OCI-LY1 (cell line): ENCODE data around the gene SETMAR.

ENCODE experiments used
- H2AFZ ChIP-seq: fragments of 200-600 bp; sonication (generic), shearing (Covaris generic); 2 replicates; pipeline ENCODE4 v1.6.0; 2014; ENCODE audit warnings: antibody characterized with exemption, mild to moderate bottlenecking, low read length
- H3F3A ChIP-seq: fragments of 200-600 bp; sonication (generic), shearing (Covaris generic); 2 replicates; pipeline ENCODE4 v1.6.0; 2014; ENCODE audit warnings: mild to moderate bottlenecking, antibody characterized with exemption, low read length, moderate library complexity; ENCODE audit not compliant: insufficient read depth
- H3K27ac ChIP-seq: fragments of 200-600 bp; sonication (generic); 2 replicates; pipeline ENCODE4 v1.5.1; 2014; ENCODE audit warnings: low read length, mixed run types, mild to moderate bottlenecking, low read depth; ENCODE audit not compliant: poor library complexity, severe bottlenecking
- H3K27me3 ChIP-seq: fragments of 200-600 bp; sonication (generic); 2 replicates; pipeline ENCODE4 v1.6.0; 2014; ENCODE audit warnings: antibody characterized with exemption, mild to moderate bottlenecking, low read length, moderate library complexity; ENCODE audit not compliant: insufficient read depth
- H3K36me3 ChIP-seq: fragments of 200-600 bp; sonication (generic); 2 replicates; pipeline ENCODE4 v1.6.1; 2014; ENCODE audit warnings: mild to moderate bottlenecking, antibody characterized with exemption, low read length, moderate library complexity, mixed read lengths; ENCODE audit not compliant: insufficient read depth
- H3K4me1 ChIP-seq: fragments of 200-600 bp; sonication (generic); 2 replicates; pipeline ENCODE4 v1.5.1; 2014; ENCODE audit warnings: mild to moderate bottlenecking, low read length, moderate library complexity; ENCODE audit not compliant: insufficient read depth, severe bottlenecking
- H3K4me2 ChIP-seq: fragments of 200-600 bp; sonication (generic), shearing (Covaris generic); 2 replicates; pipeline ENCODE4 v1.6.1; 2014; ENCODE audit warnings: low read length
- H3K4me3 ChIP-seq: fragments of 200-600 bp; sonication (generic); 2 replicates; pipeline ENCODE4 v1.5.1; 2014; ENCODE audit warnings: low read length, low read depth, mild to moderate bottlenecking, mixed read lengths; ENCODE audit not compliant: poor library complexity, severe bottlenecking
- H3K79me2 ChIP-seq: fragments of 200-600 bp; shearing (Covaris generic); 2 replicates; pipeline ENCODE4 v1.6.1; 2016; ENCODE audit warnings: mixed run types, low read length, mixed read lengths; ENCODE audit not compliant: insufficient read depth
- H3K9ac ChIP-seq: fragments of 200-600 bp; sonication (generic), shearing (Covaris generic); 2 replicates; pipeline ENCODE4 v1.6.1; 2014; ENCODE audit warnings: mild to moderate bottlenecking, low read length, mixed read lengths
- H3K9me2 ChIP-seq: fragments of 200-600 bp; sonication (generic), shearing (Covaris generic); 2 replicates; pipeline ENCODE4 v1.6.1; 2014; ENCODE audit warnings: low read depth, mild to moderate bottlenecking, low read length, mixed read lengths
- H3K9me3 ChIP-seq: fragments of 200-600 bp; shearing (Covaris generic); 2 replicates; pipeline ENCODE4 v1.6.1; 2014; ENCODE audit warnings: low read length, mixed read lengths
- H4K20me1 ChIP-seq: fragments of 200-600 bp; sonication (generic), shearing (Covaris generic); 2 replicates; pipeline ENCODE4 v1.6.0; 2016; ENCODE audit warnings: mild to moderate bottlenecking, low read length; ENCODE audit not compliant: insufficient read depth
- CTCF ChIP-seq: fragments of 200-600 bp; sonication (generic), shearing (Covaris generic); IDR thresholded peaks from 2 replicates; pipeline ENCODE4 v1.5.1; 2017; ENCODE audit warnings: mild to moderate bottlenecking, antibody characterized with exemption, low read length, moderate library complexity, mixed read lengths
- EZH2 ChIP-seq: fragments of 200-600 bp; sonication (generic), shearing (Covaris generic); IDR thresholded peaks from 2 replicates; pipeline ENCODE4 v1.8.0; 2017; ENCODE audit warnings: borderline replicate concordance, mixed run types, mild to moderate bottlenecking, antibody characterized with exemption, low read length, moderate library complexity, mixed read lengths

Gene SETMAR

GRCh38 chr3:4332574-4332973, 29.4 kb downstream of the SETMAR start:
- Histone ChIP-seq H3K79me2 (no peaks in the 10 kb centered on the region), H3K9ac (no peak overlapping the region), H3K4me3 (no peak overlapping the region), H3K36me3 (no peaks in the 10 kb centered on the region), H3K9me2 (no peaks in the 10 kb centered on the region), H3K9me3 (no peaks in the 10 kb centered on the region), H3K27me3 (no peaks in the 10 kb centered on the region), H3F3A (no peaks in the 10 kb centered on the region), H2AFZ (no peak overlapping the region), H3K4me1 (no peaks in the 10 kb centered on the region), H3K4me2 (no peak overlapping the region), H4K20me1 (no peaks in the 10 kb centered on the region), H3K27ac (no peak overlapping the region)
- no peak for TF ChIP-seq EZH2
- TF ChIP-seq CTCF = no peak

- H3K4me2 ChIP-seq = no peak overlapping the region
- H2AFZ ChIP-seq = no peak overlapping the region
- no peaks in the 10 kb centered on the region for H3K79me2 ChIP-seq
- no peaks in the 10 kb centered on the region for H3K27me3 ChIP-seq
- H3K27ac ChIP-seq = no peak overlapping the region
- H3K4me1 ChIP-seq = no peaks in the 10 kb centered on the region
- no peaks in the 10 kb centered on the region for H3K9me3 ChIP-seq
- no peak for TF ChIP-seq EZH2
- no peak for TF ChIP-seq CTCF
- no peaks in the 10 kb centered on the region for H3F3A ChIP-seq
- H4K20me1 ChIP-seq = no peaks in the 10 kb centered on the region
- no peaks in the 10 kb centered on the region for H3K36me3 ChIP-seq
- no peak overlapping the region for H3K4me3 ChIP-seq
- no peak overlapping the region for H3K9ac ChIP-seq
- no peaks in the 10 kb centered on the region for H3K9me2 ChIP-seq
Observed at GRCh38 chr3:4332991-4333390, 29.8 kb downstream of the SETMAR start.

GRCh38 chr3:4334548-4334947, 31.4 kb downstream of the SETMAR start:
- Histone ChIP-seq H3K27ac (no peak overlapping the region), H3K4me1 (no peaks in the 10 kb centered on the region), H3K79me2 (no peaks in the 10 kb centered on the region), H3F3A (no peaks in the 10 kb centered on the region), H4K20me1 (no peaks in the 10 kb centered on the region), H3K9ac (no peak overlapping the region), H3K27me3 (no peaks in the 10 kb centered on the region), H3K4me2 (no peak overlapping the region), H2AFZ (no peak overlapping the region), H3K36me3 (no peaks in the 10 kb centered on the region), H3K9me2 (no peaks in the 10 kb centered on the region), H3K4me3 (no peak overlapping the region), H3K9me3 (no peaks in the 10 kb centered on the region)
- TF ChIP-seq CTCF (no peak), EZH2 (no peak)
